HEK293 (cell line): ENCODE results near the gene BCAN.
A peak's percentile ranks its signal among the peaks of the same experiment; 100 is the strongest.

Source experiments
- CTCF ChIA-PET: fragments of 350-600 bp; formaldehyde crosslinking; extraction: SDS; loops from one replicate; lab custom pipeline; 2021; ENCODE audit warnings: antibody characterized with exemption; lab: Yijun Ruan, JAX
- POLR2A ChIA-PET: fragments of 300-600 bp; formaldehyde crosslinking; extraction: SDS; loops from one replicate; lab custom pipeline; 2020; ENCODE audit warnings: antibody characterized with exemption, inconsistent platforms; lab: Yijun Ruan, JAX
- H3K27ac ChIP-seq: fragments of 200-500 bp; sonication (Bioruptor generic); 2 replicates; pipeline ENCODE4 v1.5.1; 2014; ENCODE audit warnings: low read depth, low read length, control low read depth, inconsistent platforms; ENCODE audit errors: extremely low read depth
- H3K36me3 ChIP-seq, 2 experiments: fragments of 200-500 bp in 1 of 2; sonication (Bioruptor generic) in 1 of 2; 1 replicate in 1 of 2; 2 replicates in 1 of 2; pipeline ENCODE4 v1.5.1; 2014 to 2017; ENCODE audit warnings: inconsistent platforms in 2 of 2, low read length in 2 of 2; ENCODE audit not compliant: control insufficient read depth in 2 of 2, insufficient read depth in 1 of 2
- H3K4me1 ChIP-seq: fragments of 200-500 bp; sonication (Bioruptor generic); 2 replicates; pipeline ENCODE4 v1.5.1; 2014; ENCODE audit warnings: mild to moderate bottlenecking, low read length, inconsistent platforms; ENCODE audit not compliant: control insufficient read depth, insufficient read depth
- H3K4me3 ChIP-seq: 2 replicates; pipeline ENCODE4 v1.5.1; 2011; ENCODE audit warnings: low read depth, mild to moderate bottlenecking, control low read depth, low read length, moderate library complexity
- H3K9me3 ChIP-seq: fragments of 200-500 bp; sonication (Bioruptor generic); 2 replicates; pipeline ENCODE4 v1.5.1; 2014; ENCODE audit warnings: low read depth, low read length, inconsistent platforms; ENCODE audit not compliant: control insufficient read depth, insufficient read depth
- HOXA7 ChIP-seq: sonication (generic); formaldehyde crosslinking; IDR thresholded peaks from 2 replicates; pipeline ENCODE4 v1.8.1; 2022; ENCODE audit warnings: missing genetic modification reagents, borderline replicate concordance
- KLF9 ChIP-seq: fragments of 450-650 bp; formaldehyde crosslinking; IDR thresholded peaks from 2 replicates; pipeline ENCODE4 v1.5.1; 2016; ENCODE audit warnings: missing biosample characterization, missing genetic modification characterization, low read depth
- ZEB2 ChIP-seq: fragments of 450-650 bp; formaldehyde crosslinking; IDR thresholded peaks from 2 replicates; pipeline ENCODE4 v1.5.1; 2016; ENCODE audit warnings: missing biosample characterization, missing genetic modification characterization
- ZFHX2 ChIP-seq: fragments of 450-650 bp; formaldehyde crosslinking; conservative IDR thresholded peaks from 2 replicates; pipeline ENCODE4 v1.5.1; 2016; ENCODE audit warnings: missing biosample characterization, missing genetic modification characterization
- ZNF114 ChIP-seq: fragments of 450-650 bp; formaldehyde crosslinking; IDR thresholded peaks from 2 replicates; pipeline ENCODE4 v1.5.0; 2017; ENCODE audit warnings: missing biosample characterization, missing genetic modification characterization
- ZNF132 ChIP-seq: fragments of 450-650 bp; formaldehyde crosslinking; IDR thresholded peaks from 2 replicates; pipeline ENCODE4 v1.5.1; 2017; ENCODE audit warnings: missing biosample characterization, missing genetic modification characterization, borderline replicate concordance
- ZNF16 ChIP-seq: fragments of 450-650 bp; formaldehyde crosslinking; IDR thresholded peaks from 2 replicates; pipeline ENCODE4 v1.5.1; 2016; ENCODE audit warnings: low read depth, missing biosample characterization, missing genetic modification characterization
- ZNF2 ChIP-seq: fragments of 450-650 bp; formaldehyde crosslinking; IDR thresholded peaks from 2 replicates; pipeline ENCODE4 v1.5.1; 2016; ENCODE audit warnings: missing biosample characterization, missing genetic modification characterization
- ZNF274 ChIP-seq, 2 experiments: fragments of 200-500 bp in 1 of 2; fragments of 450-650 bp in 1 of 2; sonication (Bioruptor generic) in 1 of 2; formaldehyde crosslinking in 1 of 2; IDR thresholded peaks; 2 replicates each; pipeline versions ENCODE4 v1.5.1 to v1.6.1; 2014 to 2016; ENCODE audit warnings: borderline replicate concordance in 1 of 2, inconsistent platforms in 1 of 2, low read length in 1 of 2, missing biosample characterization in 1 of 2, missing genetic modification characterization in 1 of 2
- ZNF391 ChIP-seq: fragments of 450-650 bp; formaldehyde crosslinking; IDR thresholded peaks from 2 replicates; pipeline ENCODE4 v1.5.1; 2016; ENCODE audit warnings: low read depth, missing biosample characterization, missing genetic modification characterization, borderline replicate concordance
- ZNF416 ChIP-seq: fragments of 450-650 bp; formaldehyde crosslinking; IDR thresholded peaks from 2 replicates; pipeline ENCODE4 v1.5.1; 2016; ENCODE audit warnings: missing biosample characterization, missing genetic modification characterization
- ZNF514 ChIP-seq: fragments of 450-650 bp; formaldehyde crosslinking; IDR thresholded peaks from 2 replicates; pipeline ENCODE4 v1.5.1; 2016; ENCODE audit warnings: missing biosample characterization, missing genetic modification characterization
- ZNF544 ChIP-seq: fragments of 450-650 bp; formaldehyde crosslinking; IDR thresholded peaks from 2 replicates; pipeline ENCODE4 v1.5.0; 2017; ENCODE audit warnings: missing biosample characterization, missing genetic modification characterization
- ZNF558 ChIP-seq: fragments of 450-650 bp; formaldehyde crosslinking; IDR thresholded peaks from 2 replicates; pipeline ENCODE4 v1.5.1; 2016; ENCODE audit warnings: missing biosample characterization, missing genetic modification characterization
- ZNF561 ChIP-seq: fragments of 450-650 bp; IDR thresholded peaks from 2 replicates; pipeline ENCODE4 v1.5.1; 2018; ENCODE audit warnings: missing biosample characterization, missing genetic modification characterization, borderline replicate concordance
- ZNF792 ChIP-seq: fragments of 450-650 bp; formaldehyde crosslinking; IDR thresholded peaks from 2 replicates; pipeline ENCODE4 v1.5.1; 2016; ENCODE audit warnings: missing biosample characterization, missing genetic modification characterization
- ZNF830 ChIP-seq: fragments of 450-650 bp; IDR thresholded peaks from 2 replicates; pipeline ENCODE4 v1.5.0; 2018; ENCODE audit warnings: missing biosample characterization, missing genetic modification characterization, low read depth, mild to moderate bottlenecking, moderate library complexity
- TF ChIP-seq, protein P1 (sequence below): IDR thresholded peaks from 2 replicates; pipeline ENCODE4 v1.6.1; 2011; ENCODE audit warnings: mild to moderate bottlenecking, low read depth, low read length, borderline replicate concordance
- TF ChIP-seq, protein P2 (sequence below): fragments of 450-650 bp; formaldehyde crosslinking; IDR thresholded peaks from 2 replicates; pipeline ENCODE4 v1.5.1; 2017; ENCODE audit warnings: missing biosample characterization, mild to moderate bottlenecking, missing genetic modification characterization, moderate library complexity
- TF ChIP-seq, protein P3 (sequence below): fragments of 450-650 bp; IDR thresholded peaks from 2 replicates; pipeline ENCODE4 v1.5.1; 2018; ENCODE audit warnings: missing biosample characterization, mild to moderate bottlenecking, missing genetic modification characterization
- TF ChIP-seq, protein P4 (sequence below): fragments of 450-650 bp; formaldehyde crosslinking; IDR thresholded peaks from 2 replicates; pipeline ENCODE4 v1.5.1; 2016; ENCODE audit warnings: missing biosample characterization, missing genetic modification characterization
- TF ChIP-seq, protein P5 (sequence below): fragments of 450-650 bp; formaldehyde crosslinking; IDR thresholded peaks from 2 replicates; pipeline ENCODE4 v1.5.1; 2016; ENCODE audit warnings: missing biosample characterization, missing genetic modification characterization, borderline replicate concordance

Gene BCAN

DNA sequence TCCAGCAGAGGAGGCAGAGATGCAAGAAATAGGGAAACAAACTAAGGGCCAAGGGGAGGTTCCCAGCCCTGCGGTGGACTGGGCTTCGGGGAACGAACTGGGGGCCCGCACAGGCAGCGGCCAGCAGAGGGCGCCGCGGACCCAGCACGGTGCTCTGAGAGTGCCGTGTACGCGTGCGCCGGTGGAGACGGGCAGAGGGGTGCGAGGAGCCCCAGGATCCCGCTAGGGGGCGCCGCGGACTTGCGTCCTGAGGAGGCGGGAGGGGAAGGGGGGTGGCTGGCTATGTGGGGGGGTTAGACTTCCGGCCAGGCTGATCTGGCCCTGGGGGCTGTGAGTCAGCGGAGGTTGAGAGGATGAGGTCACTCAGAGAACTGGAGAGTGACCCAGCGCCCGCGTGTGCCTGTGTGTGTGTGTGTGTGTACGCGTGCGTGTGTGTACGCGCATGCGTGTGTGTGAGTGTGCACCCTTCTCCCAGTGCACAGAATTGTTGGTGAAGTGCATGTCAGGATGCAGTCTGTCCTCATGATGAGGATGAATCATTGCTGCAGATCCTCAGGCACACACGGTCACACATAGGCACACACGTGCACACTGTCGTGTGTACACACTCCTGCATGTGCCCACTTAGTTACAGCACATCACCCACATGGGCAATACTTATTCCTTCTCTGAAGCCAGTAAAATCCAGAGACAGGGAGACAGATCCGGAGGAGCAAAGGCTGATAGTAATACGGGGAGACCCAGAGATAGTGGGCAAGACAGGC is 18.3 kb downstream of the BCAN start:
- Histone ChIP-seq H3K4me1 (peaks cover 9% of the 10 kb centered on the region; the same call in 1 of the 2 replicates), H3K36me3 (no peaks in the 10 kb centered on the region), H3K27ac (peak overlapping the region; percentile 76), H3K9me3 (no peaks in the 10 kb centered on the region), H3K4me3 (peak overlapping the region; percentile 38)
- CTCF ChIA-PET = interaction anchor here (0.6 to 15.2 kb wide), 41 partner anchors 8 to 1486 kb away, joined by 3 to 564 read pairs (median 4); partner anchors contain the start of genes BCAN, CRABP2, HAPLN2 and INSRR
- POLR2A ChIA-PET = interaction anchor here (0.7 to 1.8 kb wide), 5 partner anchors 10 to 107 kb away, joined by 3 to 20 read pairs (median 5); partner anchors contain the start of genes ISG20L2, METTL25B, NES and PRCC
- TF ChIP-seq ZEB2 (tag by site-specific recombination) = peak; percentile 94
- TF ChIP-seq, protein P1, sequence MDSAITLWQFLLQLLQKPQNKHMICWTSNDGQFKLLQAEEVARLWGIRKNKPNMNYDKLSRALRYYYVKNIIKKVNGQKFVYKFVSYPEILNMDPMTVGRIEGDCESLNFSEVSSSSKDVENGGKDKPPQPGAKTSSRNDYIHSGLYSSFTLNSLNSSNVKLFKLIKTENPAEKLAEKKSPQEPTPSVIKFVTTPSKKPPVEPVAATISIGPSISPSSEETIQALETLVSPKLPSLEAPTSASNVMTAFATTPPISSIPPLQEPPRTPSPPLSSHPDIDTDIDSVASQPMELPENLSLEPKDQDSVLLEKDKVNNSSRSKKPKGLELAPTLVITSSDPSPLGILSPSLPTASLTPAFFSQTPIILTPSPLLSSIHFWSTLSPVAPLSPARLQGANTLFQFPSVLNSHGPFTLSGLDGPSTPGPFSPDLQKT = no peak
- TF ChIP-seq ZNF2 (tag by site-specific recombination) = peak; percentile 100
- no peak for TF ChIP-seq ZNF514 (tag by site-specific recombination)
- no peak for TF ChIP-seq ZNF416 (tag by site-specific recombination)
- TF ChIP-seq ZNF114 (tag by site-specific recombination) = no peak
- no peak for TF ChIP-seq ZNF544
- peak; percentile 83; the same call in 1 of the 2 replicates for TF ChIP-seq ZNF792 (tag by site-specific recombination)
- TF ChIP-seq ZNF830 (tag by site-specific recombination) = no peak
- no peak for TF ChIP-seq HOXA7 (CRISPR knock-in tag)
- TF ChIP-seq KLF9 (tag by site-specific recombination) = peak; percentile 62; the same call in 1 of the 2 replicates
- TF ChIP-seq ZNF558 (tag by site-specific recombination) = peak; percentile 79; the same call in 1 of the 2 replicates
- TF ChIP-seq, protein P2, sequence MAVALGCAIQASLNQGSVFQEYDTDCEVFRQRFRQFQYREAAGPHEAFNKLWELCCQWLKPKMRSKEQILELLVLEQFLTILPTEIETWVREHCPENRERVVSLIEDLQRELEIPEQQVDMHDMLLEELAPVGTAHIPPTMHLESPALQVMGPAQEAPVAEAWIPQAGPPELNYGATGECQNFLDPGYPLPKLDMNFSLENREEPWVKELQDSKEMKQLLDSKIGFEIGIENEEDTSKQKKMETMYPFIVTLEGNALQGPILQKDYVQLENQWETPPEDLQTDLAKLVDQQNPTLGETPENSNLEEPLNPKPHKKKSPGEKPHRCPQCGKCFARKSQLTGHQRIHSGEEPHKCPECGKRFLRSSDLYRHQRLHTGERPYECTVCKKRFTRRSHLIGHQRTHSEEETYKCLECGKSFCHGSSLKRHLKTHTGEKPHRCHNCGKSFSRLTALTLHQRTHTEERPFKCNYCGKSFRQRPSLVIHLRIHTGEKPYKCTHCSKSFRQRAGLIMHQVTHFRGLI (tag by site-specific recombination) = peak; percentile 17; the same call in 1 of the 2 replicates
- TF ChIP-seq ZNF274 (IDR thresholded peaks at IDR 0.05; ENCODE audit: low read length) = no peak
- no peak for TF ChIP-seq ZNF274 (tag by site-specific recombination; IDR thresholded peaks at IDR 0.05; ENCODE audit: borderline replicate concordance)
- no peak for TF ChIP-seq ZNF16 (tag by site-specific recombination)
- TF ChIP-seq ZNF132 (tag by site-specific recombination) = no peak
- TF ChIP-seq, protein P3, sequence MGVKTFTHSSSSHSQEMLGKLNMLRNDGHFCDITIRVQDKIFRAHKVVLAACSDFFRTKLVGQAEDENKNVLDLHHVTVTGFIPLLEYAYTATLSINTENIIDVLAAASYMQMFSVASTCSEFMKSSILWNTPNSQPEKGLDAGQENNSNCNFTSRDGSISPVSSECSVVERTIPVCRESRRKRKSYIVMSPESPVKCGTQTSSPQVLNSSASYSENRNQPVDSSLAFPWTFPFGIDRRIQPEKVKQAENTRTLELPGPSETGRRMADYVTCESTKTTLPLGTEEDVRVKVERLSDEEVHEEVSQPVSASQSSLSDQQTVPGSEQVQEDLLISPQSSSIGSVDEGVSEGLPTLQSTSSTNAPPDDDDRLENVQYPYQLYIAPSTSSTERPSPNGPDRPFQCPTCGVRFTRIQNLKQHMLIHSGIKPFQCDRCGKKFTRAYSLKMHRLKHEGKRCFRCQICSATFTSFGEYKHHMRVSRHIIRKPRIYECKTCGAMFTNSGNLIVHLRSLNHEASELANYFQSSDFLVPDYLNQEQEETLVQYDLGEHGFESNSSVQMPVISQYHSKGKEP (tag by site-specific recombination) = 0 out of 2 replicates have a peak, but pooled peaks have one; percentile 35
- TF ChIP-seq, protein P4, sequence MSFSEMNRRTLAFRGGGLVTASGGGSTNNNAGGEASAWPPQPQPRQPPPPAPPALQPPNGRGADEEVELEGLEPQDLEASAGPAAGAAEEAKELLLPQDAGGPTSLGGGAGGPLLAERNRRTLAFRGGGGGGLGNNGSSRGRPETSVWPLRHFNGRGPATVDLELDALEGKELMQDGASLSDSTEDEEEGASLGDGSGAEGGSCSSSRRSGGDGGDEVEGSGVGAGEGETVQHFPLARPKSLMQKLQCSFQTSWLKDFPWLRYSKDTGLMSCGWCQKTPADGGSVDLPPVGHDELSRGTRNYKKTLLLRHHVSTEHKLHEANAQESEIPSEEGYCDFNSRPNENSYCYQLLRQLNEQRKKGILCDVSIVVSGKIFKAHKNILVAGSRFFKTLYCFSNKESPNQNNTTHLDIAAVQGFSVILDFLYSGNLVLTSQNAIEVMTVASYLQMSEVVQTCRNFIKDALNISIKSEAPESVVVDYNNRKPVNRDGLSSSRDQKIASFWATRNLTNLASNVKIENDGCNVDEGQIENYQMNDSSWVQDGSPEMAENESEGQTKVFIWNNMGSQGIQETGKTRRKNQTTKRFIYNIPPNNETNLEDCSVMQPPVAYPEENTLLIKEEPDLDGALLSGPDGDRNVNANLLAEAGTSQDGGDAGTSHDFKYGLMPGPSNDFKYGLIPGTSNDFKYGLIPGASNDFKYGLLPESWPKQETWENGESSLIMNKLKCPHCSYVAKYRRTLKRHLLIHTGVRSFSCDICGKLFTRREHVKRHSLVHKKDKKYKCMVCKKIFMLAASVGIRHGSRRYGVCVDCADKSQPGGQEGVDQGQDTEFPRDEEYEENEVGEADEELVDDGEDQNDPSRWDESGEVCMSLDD (tag by site-specific recombination) = peak; percentile 99
- TF ChIP-seq ZNF391 = peak; percentile 98; the same call in 1 of the 2 replicates
- TF ChIP-seq, protein P5, sequence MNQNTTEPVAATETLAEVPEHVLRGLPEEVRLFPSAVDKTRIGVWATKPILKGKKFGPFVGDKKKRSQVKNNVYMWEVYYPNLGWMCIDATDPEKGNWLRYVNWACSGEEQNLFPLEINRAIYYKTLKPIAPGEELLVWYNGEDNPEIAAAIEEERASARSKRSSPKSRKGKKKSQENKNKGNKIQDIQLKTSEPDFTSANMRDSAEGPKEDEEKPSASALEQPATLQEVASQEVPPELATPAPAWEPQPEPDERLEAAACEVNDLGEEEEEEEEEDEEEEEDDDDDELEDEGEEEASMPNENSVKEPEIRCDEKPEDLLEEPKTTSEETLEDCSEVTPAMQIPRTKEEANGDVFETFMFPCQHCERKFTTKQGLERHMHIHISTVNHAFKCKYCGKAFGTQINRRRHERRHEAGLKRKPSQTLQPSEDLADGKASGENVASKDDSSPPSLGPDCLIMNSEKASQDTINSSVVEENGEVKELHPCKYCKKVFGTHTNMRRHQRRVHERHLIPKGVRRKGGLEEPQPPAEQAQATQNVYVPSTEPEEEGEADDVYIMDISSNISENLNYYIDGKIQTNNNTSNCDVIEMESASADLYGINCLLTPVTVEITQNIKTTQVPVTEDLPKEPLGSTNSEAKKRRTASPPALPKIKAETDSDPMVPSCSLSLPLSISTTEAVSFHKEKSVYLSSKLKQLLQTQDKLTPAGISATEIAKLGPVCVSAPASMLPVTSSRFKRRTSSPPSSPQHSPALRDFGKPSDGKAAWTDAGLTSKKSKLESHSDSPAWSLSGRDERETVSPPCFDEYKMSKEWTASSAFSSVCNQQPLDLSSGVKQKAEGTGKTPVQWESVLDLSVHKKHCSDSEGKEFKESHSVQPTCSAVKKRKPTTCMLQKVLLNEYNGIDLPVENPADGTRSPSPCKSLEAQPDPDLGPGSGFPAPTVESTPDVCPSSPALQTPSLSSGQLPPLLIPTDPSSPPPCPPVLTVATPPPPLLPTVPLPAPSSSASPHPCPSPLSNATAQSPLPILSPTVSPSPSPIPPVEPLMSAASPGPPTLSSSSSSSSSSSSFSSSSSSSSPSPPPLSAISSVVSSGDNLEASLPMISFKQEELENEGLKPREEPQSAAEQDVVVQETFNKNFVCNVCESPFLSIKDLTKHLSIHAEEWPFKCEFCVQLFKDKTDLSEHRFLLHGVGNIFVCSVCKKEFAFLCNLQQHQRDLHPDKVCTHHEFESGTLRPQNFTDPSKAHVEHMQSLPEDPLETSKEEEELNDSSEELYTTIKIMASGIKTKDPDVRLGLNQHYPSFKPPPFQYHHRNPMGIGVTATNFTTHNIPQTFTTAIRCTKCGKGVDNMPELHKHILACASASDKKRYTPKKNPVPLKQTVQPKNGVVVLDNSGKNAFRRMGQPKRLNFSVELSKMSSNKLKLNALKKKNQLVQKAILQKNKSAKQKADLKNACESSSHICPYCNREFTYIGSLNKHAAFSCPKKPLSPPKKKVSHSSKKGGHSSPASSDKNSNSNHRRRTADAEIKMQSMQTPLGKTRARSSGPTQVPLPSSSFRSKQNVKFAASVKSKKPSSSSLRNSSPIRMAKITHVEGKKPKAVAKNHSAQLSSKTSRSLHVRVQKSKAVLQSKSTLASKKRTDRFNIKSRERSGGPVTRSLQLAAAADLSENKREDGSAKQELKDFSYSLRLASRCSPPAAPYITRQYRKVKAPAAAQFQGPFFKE = no peak
- TF ChIP-seq ZFHX2 (tag by site-specific recombination) = peak; percentile 84
- no peak; the same call in 1 of the 2 replicates for TF ChIP-seq ZNF561 (tag by site-specific recombination)
